Measurements from ENCODE around the gene PDLIM3. TPM values are rescaled to one million over a fixed set of nuclear protein-coding genes. Genes with fewer than 3 reads are reported as not detected.

PDLIM3 gene
- polyA plus RNA-seq, 3 donors, result not detected

DNA sequence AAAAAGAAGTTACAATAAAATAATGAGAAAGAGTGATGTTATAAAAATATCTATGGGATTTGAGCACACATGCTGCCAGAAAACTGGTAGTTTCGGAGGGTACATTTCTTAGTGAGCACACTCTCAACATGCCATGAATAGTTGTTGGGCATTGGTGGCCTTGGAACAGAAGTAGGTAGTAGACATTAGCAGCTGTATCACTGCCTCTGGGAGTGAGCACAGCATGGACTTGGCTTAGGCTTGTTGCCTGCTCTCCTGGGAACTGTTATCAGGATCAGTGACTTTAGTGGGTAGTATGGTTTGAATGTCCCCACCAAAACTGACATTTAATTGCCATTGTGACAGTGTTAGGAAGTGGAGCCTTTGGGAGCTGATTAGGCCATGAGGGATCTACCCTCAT, 13.3 kb upstream of the PDLIM3 start:
- Mint-ChIP-seq H3K27ac (no peak overlapping the region), H3K36me3 (no peaks in the 10 kb centered on the region), H3K27me3 (ENCODE audit: low read depth in 3 of 3) (peaks cover 4 to 15% (median 10%) of the 10 kb centered on the region in 3 donors), H3K9me3 (peaks cover 2 to 10% (median 6%) of the 10 kb centered on the region in 7 donors), H3K4me3 (no peak overlapping the region), H3K4me1 (no peaks in the 10 kb centered on the region)
- intact Hi-C loops (cut with micrococcal nuclease), result no loop called here
- Histone ChIP-seq H3K36me3 (replicated peaks in 1 of 2; ENCODE audit: control insufficient read depth in 1 of 2, insufficient read depth in 2 of 2, low read length in 2 of 2) (no peaks in the 10 kb centered on the region), H3K9ac (ENCODE audit: insufficient read depth, low read length, poor library complexity, severe bottlenecking) (no peak overlapping the region), H3K79me2 (ENCODE audit: insufficient read depth, low read length) (no peaks in the 10 kb centered on the region), H3K9me3 (replicated peaks in 1 of 2; ENCODE audit: control insufficient read depth in 1 of 2, insufficient read depth in 1 of 2, low read length in 2 of 2) (peaks cover 0 to 4% of the 10 kb centered on the region in 2 donors), H4K20me1 (ENCODE audit: insufficient read depth, low read length) (no peaks in the 10 kb centered on the region), H2AFZ (ENCODE audit: insufficient read depth, low read depth, low read length, poor library complexity, severe bottlenecking) (no peak overlapping the region), H3K27me3 (ENCODE audit: control insufficient read depth in 2 of 2, insufficient read depth in 2 of 2, low read length in 2 of 2) (peaks cover 2 to 4% of the 10 kb centered on the region in 2 donors), H3K4me1 (ENCODE audit: control insufficient read depth in 1 of 2, insufficient read depth in 2 of 2, low read length in 2 of 2) (no peaks in the 10 kb centered on the region), H3K4me3 (replicated peaks in 1 of 3; ENCODE audit: low read depth in 2 of 3, low read length in 3 of 3) (no peak overlapping the region), H3K4me2 (replicated peaks; ENCODE audit: extremely low read depth, low read length, poor library complexity, severe bottlenecking) (no peak overlapping the region), H3K27ac (ENCODE audit: low read depth in 1 of 2, low read length in 2 of 2) (no peak overlapping the region)
- TF ChIP-seq, protein P1, sequence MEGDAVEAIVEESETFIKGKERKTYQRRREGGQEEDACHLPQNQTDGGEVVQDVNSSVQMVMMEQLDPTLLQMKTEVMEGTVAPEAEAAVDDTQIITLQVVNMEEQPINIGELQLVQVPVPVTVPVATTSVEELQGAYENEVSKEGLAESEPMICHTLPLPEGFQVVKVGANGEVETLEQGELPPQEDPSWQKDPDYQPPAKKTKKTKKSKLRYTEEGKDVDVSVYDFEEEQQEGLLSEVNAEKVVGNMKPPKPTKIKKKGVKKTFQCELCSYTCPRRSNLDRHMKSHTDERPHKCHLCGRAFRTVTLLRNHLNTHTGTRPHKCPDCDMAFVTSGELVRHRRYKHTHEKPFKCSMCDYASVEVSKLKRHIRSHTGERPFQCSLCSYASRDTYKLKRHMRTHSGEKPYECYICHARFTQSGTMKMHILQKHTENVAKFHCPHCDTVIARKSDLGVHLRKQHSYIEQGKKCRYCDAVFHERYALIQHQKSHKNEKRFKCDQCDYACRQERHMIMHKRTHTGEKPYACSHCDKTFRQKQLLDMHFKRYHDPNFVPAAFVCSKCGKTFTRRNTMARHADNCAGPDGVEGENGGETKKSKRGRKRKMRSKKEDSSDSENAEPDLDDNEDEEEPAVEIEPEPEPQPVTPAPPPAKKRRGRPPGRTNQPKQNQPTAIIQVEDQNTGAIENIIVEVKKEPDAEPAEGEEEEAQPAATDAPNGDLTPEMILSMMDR (IDR thresholded peaks at IDR 0.05), result no peak
- WGBS (ENCODE audit: insufficient coverage), result no CpG with 5 or more reads among the region's 1 CpG
- DNase-seq, result no peak

DNA sequence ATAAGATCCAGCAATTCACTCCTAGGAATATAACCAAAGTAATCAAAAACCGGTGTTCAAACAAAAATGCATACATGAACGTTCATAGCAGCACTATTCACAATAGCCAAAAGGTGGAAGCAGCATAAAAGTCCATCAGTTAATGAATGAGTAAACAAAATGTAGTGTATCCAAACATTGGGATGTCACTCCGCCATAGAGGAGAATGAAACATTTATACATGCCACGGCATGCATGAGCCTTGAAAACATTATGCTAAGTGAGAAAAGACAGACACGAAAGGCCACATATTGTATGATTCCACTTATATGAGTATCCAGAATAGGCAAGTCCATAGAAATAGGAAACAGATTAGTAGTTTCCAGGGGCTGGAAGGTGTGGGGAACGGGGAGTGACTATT, 11.0 kb upstream of the PDLIM3 start:
- Mint-ChIP-seq H3K27ac (no peak overlapping the region), H3K27me3 (ENCODE audit: low read depth in 3 of 3) (peaks cover 10 to 21% (median 15%) of the 10 kb centered on the region in 3 donors)

More for the DNA sequence above, 11.0 kb upstream of the PDLIM3 start:
- H3K27me3 ChIP-seq (ENCODE audit: control insufficient read depth in 2 of 2, insufficient read depth in 2 of 2, low read length in 2 of 2), result peaks cover 4 to 10% of the 10 kb centered on the region in 2 donors
- no peak overlapping the region for H3K4me3 ChIP-seq (replicated peaks in 1 of 3; ENCODE audit: low read depth in 2 of 3, low read length in 3 of 3)
- no peaks in the 10 kb centered on the region for H3K79me2 ChIP-seq (ENCODE audit: insufficient read depth, low read length)
- no peaks in the 10 kb centered on the region for H3K4me1 Mint-ChIP-seq
- H3K27ac ChIP-seq (ENCODE audit: low read depth in 1 of 2, low read length in 2 of 2), result no peak overlapping the region
- H3K36me3 Mint-ChIP-seq, result no peaks in the 10 kb centered on the region
- peaks cover 2 to 10% (median 7%) of the 10 kb centered on the region in 7 donors for H3K9me3 Mint-ChIP-seq
- no peaks in the 10 kb centered on the region for H4K20me1 ChIP-seq (ENCODE audit: insufficient read depth, low read length)
- no peak overlapping the region for H2AFZ ChIP-seq (ENCODE audit: insufficient read depth, low read depth, low read length, poor library complexity, severe bottlenecking)
- H3K9ac ChIP-seq (ENCODE audit: insufficient read depth, low read length, poor library complexity, severe bottlenecking), result no peak overlapping the region
- no peak overlapping the region for H3K4me3 Mint-ChIP-seq
- H3K4me2 ChIP-seq (replicated peaks; ENCODE audit: extremely low read depth, low read length, poor library complexity, severe bottlenecking), result no peak overlapping the region
- no peaks in the 10 kb centered on the region for H3K4me1 ChIP-seq (ENCODE audit: control insufficient read depth in 1 of 2, insufficient read depth in 2 of 2, low read length in 2 of 2)
- no peaks in the 10 kb centered on the region for H3K36me3 ChIP-seq (replicated peaks in 1 of 2; ENCODE audit: control insufficient read depth in 1 of 2, insufficient read depth in 2 of 2, low read length in 2 of 2)
- H3K9me3 ChIP-seq (replicated peaks in 1 of 2; ENCODE audit: control insufficient read depth in 1 of 2, insufficient read depth in 1 of 2, low read length in 2 of 2), result peaks cover 0 to 4% of the 10 kb centered on the region in 2 donors
- 95% methylated on average over 4 of the region's 6 CpGs for WGBS (ENCODE audit: insufficient coverage)
- TF ChIP-seq, protein P1 (IDR thresholded peaks at IDR 0.05), result no peak
- DNase-seq, result no peak
- intact Hi-C loops (cut with micrococcal nuclease), result no loop called here

Measured in CD14-positive monocyte (primary cell).